Keratinocyte (primary cell): Measurements from ENCODE around the gene SPHK2. TPM values are rescaled to one million over a fixed set of nuclear protein-coding genes. Genes with fewer than 3 reads are reported as not detected.

Experiments used
- polyA plus RNA-seq, 5 experiments: library from polyadenylated mRNA; depleted of rRNA in 3 of 5; stranded (reverse) in 3 of 5; stranded (forward) in 1 of 5; unstranded in 1 of 5; fragments of >200 nt; gene quantifications; 1 replicate in 1 of 5; 2 replicates in 3 of 5; 3 replicates in 1 of 5; pipeline versions ENCODE4 v1.2.1 to v1.2.3, GENCODE V29; 2011 to 2012; ENCODE audit warnings: missing spikeins in 2 of 5, low read depth in 1 of 5, low replicate concordance in 1 of 5

SPHK2 gene
- polyA plus RNA-seq, 1 donor (not counting 4 experiments of a cell fraction or from before 2014, with no cell fraction given) = 2.8 TPM

Other genes starting within 250 kb of the SPHK2 start
- gene KDELR1, start 228.0 kb upstream of the SPHK2 start, polyA plus RNA-seq = 84.0 to 183 TPM (median 105 TPM) in 3 replicates
- gene GRIN2D, start 225.8 kb upstream of the SPHK2 start, polyA plus RNA-seq = 0.01 to 0.14 TPM (median 0.04 TPM) in 3 replicates
- 23.0 to 35.4 TPM (median 26.1 TPM) in 3 replicates for gene GRWD1, start 173.5 kb upstream of the SPHK2 start, polyA plus RNA-seq
- 0.34 to 0.46 TPM (median 0.39 TPM) in 3 replicates for gene KCNJ14, start 163.9 kb upstream of the SPHK2 start, polyA plus RNA-seq
- gene CYTH2, start 150.1 kb upstream of the SPHK2 start, polyA plus RNA-seq = 27.0 to 33.5 TPM (median 32.2 TPM) in 3 replicates
- 0.51 to 0.76 TPM (median 0.68 TPM) in 3 replicates for gene LMTK3, start 107.7 kb upstream of the SPHK2 start, polyA plus RNA-seq
- gene SULT2B1, start 67.3 kb upstream of the SPHK2 start, polyA plus RNA-seq = 6.0 to 10.2 TPM (median 8.9 TPM) in 3 replicates
- gene SPACA4, start 12.8 kb upstream of the SPHK2 start, polyA plus RNA-seq = 0.08 TPM in 1 of 3 replicates, not detected in the others
- gene FAM83E, start 4.4 kb upstream of the SPHK2 start, polyA plus RNA-seq = 0.06 to 0.31 TPM (median 0.17 TPM) in 3 replicates
- gene RPL18, start 328 bp upstream of the SPHK2 start, polyA plus RNA-seq = 1,010 to 1,534 TPM (median 1,015 TPM) in 3 replicates
- gene DBP, start 17.9 kb downstream of the SPHK2 start, polyA plus RNA-seq = 0.79 to 2.0 TPM (median 1.0 TPM) in 3 replicates
- 1.6 to 3.9 TPM (median 1.7 TPM) in 3 replicates for gene CA11, start 26.7 kb downstream of the SPHK2 start, polyA plus RNA-seq
- 0.07 to 0.19 TPM (median 0.07 TPM) in 3 replicates for gene NTN5, start 53.5 kb downstream of the SPHK2 start, polyA plus RNA-seq
- 2.3 to 4.0 TPM (median 3.7 TPM) in 3 replicates for gene FUT2, start 76.5 kb downstream of the SPHK2 start, polyA plus RNA-seq
- gene MAMSTR, start 100.2 kb downstream of the SPHK2 start, polyA plus RNA-seq = 0.35 to 0.39 TPM (median 0.37 TPM) in 3 replicates
- 2.2 to 4.8 TPM (median 2.3 TPM) in 3 replicates for gene RASIP1, start 121.1 kb downstream of the SPHK2 start, polyA plus RNA-seq
- 0.28 to 0.75 TPM (median 0.63 TPM) in 3 replicates for gene IZUMO1, start 127.4 kb downstream of the SPHK2 start, polyA plus RNA-seq
- gene FUT1, start 133.1 kb downstream of the SPHK2 start, polyA plus RNA-seq = 3.2 to 5.3 TPM (median 3.7 TPM) in 3 replicates
- not detected in 3 replicates for gene FGF21, start 136.0 kb downstream of the SPHK2 start, polyA plus RNA-seq
- gene BCAT2, start 191.5 kb downstream of the SPHK2 start, polyA plus RNA-seq = 19.0 to 27.3 TPM (median 20.4 TPM) in 3 replicates
- 0.92 to 1.2 TPM (median 1.0 TPM) in 3 replicates for gene HSD17B14, start 217.0 kb downstream of the SPHK2 start, polyA plus RNA-seq
- 1.2 to 2.2 TPM (median 1.8 TPM) in 3 replicates for gene PLEKHA4, start 249.1 kb downstream of the SPHK2 start, polyA plus RNA-seq